ENCODE results near the gene CYB561D1. TPM values are rescaled to one million over a fixed set of nuclear protein-coding genes. Genes with fewer than 3 reads are reported as not detected.

Gene CYB561D1
- total and polyA plus RNA-seq, 2 donors (not counting 3 experiments of a cell fraction or from before 2014, with no cell fraction given) = 7.2 to 7.3 TPM

DNA sequence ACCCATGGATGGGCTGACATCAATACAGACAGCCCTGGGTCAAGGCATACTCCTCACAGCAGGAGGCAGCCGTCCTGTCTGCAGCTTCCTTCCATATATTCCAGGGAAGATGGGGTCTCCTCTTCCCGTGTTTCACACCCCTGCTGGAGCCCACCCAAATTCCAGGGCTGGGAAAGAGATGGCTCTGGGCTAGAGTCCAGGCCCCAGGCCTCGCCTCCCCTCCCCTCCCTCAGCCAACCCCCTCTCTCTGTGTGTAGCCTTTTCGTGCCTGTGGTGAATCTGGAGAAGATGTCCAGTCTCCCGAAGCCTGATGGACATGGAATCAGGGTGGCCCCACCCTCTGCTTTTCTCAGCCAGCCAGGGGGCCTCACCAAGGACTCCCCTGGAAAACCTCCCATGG lies 6.6 kb upstream of the CYB561D1 start:
- Histone ChIP-seq H3K36me3 (ENCODE audit: control insufficient read depth in 2 of 2, extremely low read depth in 1 of 2, insufficient read depth in 2 of 2, low read length in 2 of 2) (peaks cover 2% of the 10 kb centered on the region in 2 experiments), H3K9me1 (replicated peaks; ENCODE audit: control insufficient read depth, extremely low read depth, insufficient read depth, low read length) (no peaks in the 10 kb centered on the region), H3K27me3 (ENCODE audit: control insufficient read depth in 2 of 2, insufficient read depth in 2 of 2, low read length in 2 of 2) (peaks cover 6 to 7% of the 10 kb centered on the region in 2 experiments), H3K4me2 (ENCODE audit: insufficient read depth, low read length) (no peak overlapping the region), H3K79me2 (ENCODE audit: control insufficient read depth, insufficient read depth, low read length) (no peaks in the 10 kb centered on the region), H3K9ac (replicated peaks; ENCODE audit: extremely low read depth, insufficient read depth, low read length) (no peak overlapping the region), H3K4me1 (ENCODE audit: control insufficient read depth, extremely low read depth, insufficient read depth, low read length) (peaks cover 14% of the 10 kb centered on the region), H3K9me3 (replicated peaks; ENCODE audit: control insufficient read depth, insufficient read depth, low read length) (no peaks in the 10 kb centered on the region), H3K27ac (ENCODE audit: insufficient read depth, low read depth, low read length) (no peak overlapping the region), H4K20me1 (replicated peaks; ENCODE audit: control insufficient read depth, extremely low read depth, insufficient read depth, low read length) (no peaks in the 10 kb centered on the region), H3K4me3 (replicated peaks in 1 of 3; ENCODE audit: insufficient read depth in 1 of 3, low read depth in 1 of 3, low read length in 3 of 3) (no peak overlapping the region), H2AFZ (ENCODE audit: low read depth, low read length) (no peak overlapping the region)
- intact Hi-C loops (cut with micrococcal nuclease) (loop anchor here (10.0 kb wide), 3 partner anchors 128 to 278 kb away; partner anchors contain the start of genes AMPD2, EPS8L3 and GNAT2), dilution Hi-C loops (cut with MboI; ENCODE audit: extremely low pct_ligation_motif_present, low sequenced_read_pairs) (no loop called here)
- BruUV-seq (replicated peaks) = no TSS peak
- ChIA-PET POLR2A (no interaction called here), CTCF (interaction anchor here (3.3 kb wide), 1 partner anchor 45 kb away, joined by 19 read pairs; no protein-coding TSS in a partner anchor)
- FAIRE-seq (no peak), DNase-seq (ENCODE audit: low read depth, low spot score) (no peak)
- TF ChIP-seq MYC (IDR thresholded peaks at IDR 0.05; ENCODE audit: low read depth, low read length) (no peak), POLR2AphosphoS5 (IDR thresholded peaks at IDR 0.05; ENCODE audit: insufficient read depth, low read depth, low read length) (no peak), FOS (IDR thresholded peaks at IDR 0.05; ENCODE audit: borderline replicate concordance, insufficient read depth, low read length) (no peak), EZH2 (IDR thresholded peaks at IDR 0.05; ENCODE audit: borderline replicate concordance, low read depth, low read length, severe bottlenecking) (no peak), GATA2 (IDR thresholded peaks at IDR 0.05; ENCODE audit: insufficient read depth, insufficient read length, low read depth, low read length) (no peak), JUN (IDR thresholded peaks at IDR 0.05; ENCODE audit: borderline replicate concordance, insufficient read depth, insufficient read length, low read depth) (no peak), POLR2A (IDR thresholded peaks at IDR 0.05; ENCODE audit: low read depth, low read length) (no peak)
- TF ChIP-seq, protein P1, sequence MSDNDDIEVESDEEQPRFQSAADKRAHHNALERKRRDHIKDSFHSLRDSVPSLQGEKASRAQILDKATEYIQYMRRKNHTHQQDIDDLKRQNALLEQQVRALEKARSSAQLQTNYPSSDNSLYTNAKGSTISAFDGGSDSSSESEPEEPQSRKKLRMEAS (IDR thresholded peaks at IDR 0.05; ENCODE audit: insufficient read depth, insufficient read length) = no peak
- TF ChIP-seq, protein P2, sequence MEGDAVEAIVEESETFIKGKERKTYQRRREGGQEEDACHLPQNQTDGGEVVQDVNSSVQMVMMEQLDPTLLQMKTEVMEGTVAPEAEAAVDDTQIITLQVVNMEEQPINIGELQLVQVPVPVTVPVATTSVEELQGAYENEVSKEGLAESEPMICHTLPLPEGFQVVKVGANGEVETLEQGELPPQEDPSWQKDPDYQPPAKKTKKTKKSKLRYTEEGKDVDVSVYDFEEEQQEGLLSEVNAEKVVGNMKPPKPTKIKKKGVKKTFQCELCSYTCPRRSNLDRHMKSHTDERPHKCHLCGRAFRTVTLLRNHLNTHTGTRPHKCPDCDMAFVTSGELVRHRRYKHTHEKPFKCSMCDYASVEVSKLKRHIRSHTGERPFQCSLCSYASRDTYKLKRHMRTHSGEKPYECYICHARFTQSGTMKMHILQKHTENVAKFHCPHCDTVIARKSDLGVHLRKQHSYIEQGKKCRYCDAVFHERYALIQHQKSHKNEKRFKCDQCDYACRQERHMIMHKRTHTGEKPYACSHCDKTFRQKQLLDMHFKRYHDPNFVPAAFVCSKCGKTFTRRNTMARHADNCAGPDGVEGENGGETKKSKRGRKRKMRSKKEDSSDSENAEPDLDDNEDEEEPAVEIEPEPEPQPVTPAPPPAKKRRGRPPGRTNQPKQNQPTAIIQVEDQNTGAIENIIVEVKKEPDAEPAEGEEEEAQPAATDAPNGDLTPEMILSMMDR (IDR thresholded peaks at IDR 0.05; ENCODE audit: extremely low read depth in 1 of 2, insufficient read depth in 1 of 2, low read depth in 1 of 2, low read length in 2 of 2) = no peak

Measured in endothelial cell of umbilical vein (primary cell).